GM21390 (cell line): Measurements from ENCODE around the gene MPST.

ENCODE experiments used
- ATAC-seq: cut with Tn5 transposase; IDR thresholded peaks from one replicate; pipeline ENCODE4 v1.9.1; 2021; ENCODE audit not compliant: unreplicated experiment

MPST gene

DNA sequence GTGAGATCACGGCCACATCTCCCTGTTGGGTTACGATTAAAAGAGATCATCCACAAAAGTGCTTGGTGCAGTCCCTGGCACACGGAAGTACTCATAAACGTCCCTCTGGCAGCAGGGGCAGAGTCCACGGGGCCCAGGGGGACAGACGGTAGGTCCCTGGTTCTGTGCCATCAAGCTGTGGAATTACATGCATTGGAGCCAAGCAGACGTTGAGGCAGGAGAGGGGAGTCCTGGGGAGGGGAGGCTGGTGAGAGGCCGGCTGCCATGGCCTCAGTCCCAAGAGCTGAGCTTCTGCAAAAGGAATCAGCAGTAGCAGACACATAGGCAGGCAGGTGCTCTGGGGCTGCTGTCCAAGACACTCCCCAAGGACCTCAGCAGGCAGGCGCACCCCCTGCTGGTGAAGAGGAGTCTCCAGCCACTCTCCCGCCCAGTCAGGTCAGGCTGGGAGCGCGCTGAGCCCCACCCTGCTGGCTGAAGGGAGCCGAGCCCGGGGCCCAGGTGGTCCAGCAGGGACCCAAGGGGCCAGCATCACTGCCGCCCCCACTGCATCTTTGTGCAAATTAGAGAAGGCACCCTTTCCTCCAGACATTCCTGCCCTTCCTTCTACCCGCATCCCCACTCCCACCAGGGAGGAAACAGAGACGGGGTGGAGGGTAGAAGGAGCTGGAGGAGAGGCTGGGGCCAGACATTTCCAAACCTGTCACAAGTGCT, 24.4 kb downstream of the MPST start:
- no peak for ATAC-seq

DNA sequence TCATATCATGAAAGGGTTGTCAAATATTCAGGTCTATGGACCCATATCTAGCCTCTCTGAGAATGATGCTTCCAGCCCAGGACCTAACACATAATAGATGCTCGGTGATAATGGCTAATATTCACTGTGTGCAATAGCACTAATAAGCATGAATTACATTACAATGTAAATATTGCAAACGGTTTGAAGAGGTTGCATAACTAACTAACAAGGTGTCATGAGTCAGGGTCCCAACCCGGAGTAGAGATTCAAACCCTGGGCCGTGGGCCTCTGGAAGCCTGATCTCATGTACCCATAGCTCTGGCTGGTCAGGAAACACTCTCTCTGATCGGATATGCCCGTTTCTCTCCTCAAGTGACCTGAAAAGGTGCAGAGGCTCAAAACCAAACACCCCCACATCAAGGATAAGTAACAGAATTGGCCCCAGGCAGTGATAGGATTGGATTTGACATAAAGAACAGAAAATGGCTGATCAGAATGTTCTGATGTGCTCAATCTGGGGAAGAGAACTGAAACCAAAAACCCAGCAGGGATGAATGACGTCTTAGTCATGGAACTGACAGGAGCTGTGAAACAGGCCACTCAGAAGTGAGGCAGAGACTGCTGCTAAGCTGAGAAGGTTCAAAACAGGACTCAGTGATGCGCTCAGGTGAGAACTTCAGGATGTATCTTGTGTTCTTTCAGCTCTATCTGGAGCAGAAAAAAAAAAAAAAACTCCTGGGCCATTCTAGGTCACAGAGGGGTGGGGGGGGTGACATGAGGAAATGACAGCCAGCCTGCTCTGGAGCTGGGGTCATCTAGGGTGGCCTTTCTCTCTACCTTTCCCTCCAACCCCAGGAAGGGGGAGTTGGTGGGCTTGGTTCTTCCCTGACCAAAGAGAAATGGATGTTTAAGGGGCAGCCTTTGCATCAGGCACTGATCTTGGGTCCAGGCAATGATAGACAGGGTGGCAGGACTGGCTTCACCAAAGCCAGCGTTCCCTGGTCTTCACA, 25.4 kb downstream of the MPST start:
- no peak for ATAC-seq

GRCh38 chr22:37045958-37046357, 26.4 kb downstream of the MPST start:
- no peak for ATAC-seq

- no peak for ATAC-seq
These were observed 27.0 kb downstream of the MPST start for GRCh38 chr22:37046589-37046988.

- ATAC-seq: no peak
These were observed 27.5 kb downstream of the MPST start for GRCh38 chr22:37047006-37047405.

GRCh38 chr22:37048133-37048532, 28.6 kb downstream of the MPST start:
- ATAC-seq: no peak

GRCh38 chr22:37049224-37049623, 29.7 kb downstream of the MPST start:
- no peak for ATAC-seq

GRCh38 chr22:37050913-37051312, 31.4 kb downstream of the MPST start:
- ATAC-seq: no peak

- peak; percentile 61 for ATAC-seq
These were observed 32.1 kb downstream of the MPST start, which contains the start of gene KCTD17 for GRCh38 chr22:37051391-37052385. Gene KCTD17 (plus strand): TSS chr22:37051742. CDS start chr22:37051761, 19 bp downstream.

DNA sequence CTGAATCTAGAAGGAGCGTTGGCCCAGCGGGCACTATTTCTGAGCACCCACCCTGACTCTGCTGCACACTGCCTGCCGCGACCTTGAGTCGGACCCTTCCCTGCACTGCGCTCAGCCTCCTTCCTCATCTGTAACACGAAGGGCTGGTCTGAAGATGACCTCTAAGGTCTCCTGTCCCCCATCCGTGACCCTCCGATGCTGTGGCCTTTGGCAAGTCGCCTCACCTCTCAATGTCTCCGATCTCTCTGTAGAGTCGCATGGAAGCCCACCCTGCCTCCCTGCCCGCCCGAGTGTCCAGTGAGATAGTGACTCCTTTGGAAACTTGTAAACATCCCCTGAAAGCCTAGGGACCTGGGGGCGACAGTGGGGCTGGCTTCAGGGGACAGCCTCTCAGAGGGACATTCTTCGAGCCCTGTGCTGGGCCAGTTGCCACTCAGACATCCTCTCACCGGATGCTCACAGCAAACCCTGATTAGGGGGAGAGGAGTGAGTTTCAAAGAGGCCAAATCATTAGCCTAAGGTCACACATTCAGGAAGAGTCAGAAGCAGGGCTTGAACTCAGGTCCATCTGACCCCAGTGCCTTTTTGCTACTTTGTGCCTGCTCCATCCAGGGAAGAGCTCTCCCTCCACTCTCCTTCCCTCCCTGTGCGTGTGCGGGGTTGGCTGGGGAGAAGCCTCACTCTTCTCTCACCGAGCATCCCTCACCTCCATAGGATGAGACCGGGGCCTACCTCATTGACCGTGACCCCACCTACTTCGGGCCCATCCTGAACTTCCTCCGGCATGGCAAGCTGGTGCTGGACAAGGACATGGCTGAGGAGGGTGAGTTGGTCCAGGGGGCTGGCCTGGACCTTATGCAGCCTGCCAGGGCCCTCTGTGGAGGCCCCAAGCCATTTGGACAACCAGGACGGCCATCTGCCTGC, 33.1 kb downstream of the MPST start:
- ATAC-seq: no peak

- ATAC-seq: no peak
These were observed 33.9 kb downstream of the MPST start for GRCh38 chr22:37053310-37054055.

DNA sequence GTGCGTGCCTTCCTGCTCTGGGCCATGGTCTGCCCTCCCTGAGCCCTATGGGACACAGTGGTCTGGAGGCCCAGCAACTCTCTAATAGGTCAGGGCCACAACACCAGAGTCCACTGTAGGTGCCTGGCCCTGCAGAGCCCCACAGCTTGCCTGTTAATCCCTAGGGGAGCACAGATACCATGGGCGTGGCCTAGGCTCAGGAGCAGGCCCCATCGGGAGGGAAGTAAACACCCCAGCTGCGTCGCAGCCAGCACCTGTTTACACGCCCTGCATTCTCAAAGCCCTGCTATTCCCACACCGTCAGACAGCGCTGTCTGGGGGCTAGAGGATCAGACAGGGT, 34.5 kb downstream of the MPST start:
- ATAC-seq: no peak

DNA sequence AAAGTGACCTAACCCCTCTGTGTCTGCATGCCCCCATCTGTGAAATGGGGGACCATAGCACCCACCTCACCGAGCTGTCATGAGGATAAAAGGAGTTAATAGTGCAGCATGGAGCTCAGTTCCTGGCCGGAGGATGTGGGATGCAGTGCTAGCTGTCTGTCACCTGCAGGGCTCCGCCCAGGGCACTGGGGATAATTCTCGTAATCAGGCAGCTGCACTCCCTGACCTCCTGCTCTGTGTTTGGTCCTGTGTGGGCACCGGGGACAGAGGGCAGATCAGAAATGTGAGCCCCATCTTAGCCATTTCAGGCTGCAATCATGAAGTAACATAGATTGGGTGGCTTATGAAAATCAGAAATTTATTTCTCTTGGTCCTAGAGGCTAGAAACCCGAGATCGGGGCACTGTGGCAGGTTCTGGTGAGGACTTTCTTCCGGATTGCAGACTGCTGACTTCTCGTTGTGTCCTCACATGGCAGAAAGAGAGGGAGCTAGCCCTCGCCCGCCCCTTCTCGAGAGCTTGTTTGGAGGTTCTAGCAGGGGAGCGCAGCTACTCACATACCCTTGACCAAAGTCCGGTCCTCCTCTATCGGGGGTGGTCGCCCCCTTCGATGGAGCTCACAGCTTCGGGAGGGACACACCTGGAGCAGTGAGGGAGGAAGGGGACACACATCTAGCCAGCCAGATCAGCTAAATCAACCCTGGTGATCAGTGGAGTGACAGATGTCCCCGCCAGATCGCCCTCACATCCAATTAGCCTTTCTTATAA, 35.2 kb downstream of the MPST start:
- no peak for ATAC-seq

GRCh38 chr22:37056246-37056645, 36.7 kb downstream of the MPST start:
- ATAC-seq: no peak

GRCh38 chr22:37057226-37057625, 37.7 kb downstream of the MPST start:
- ATAC-seq: no peak

DNA sequence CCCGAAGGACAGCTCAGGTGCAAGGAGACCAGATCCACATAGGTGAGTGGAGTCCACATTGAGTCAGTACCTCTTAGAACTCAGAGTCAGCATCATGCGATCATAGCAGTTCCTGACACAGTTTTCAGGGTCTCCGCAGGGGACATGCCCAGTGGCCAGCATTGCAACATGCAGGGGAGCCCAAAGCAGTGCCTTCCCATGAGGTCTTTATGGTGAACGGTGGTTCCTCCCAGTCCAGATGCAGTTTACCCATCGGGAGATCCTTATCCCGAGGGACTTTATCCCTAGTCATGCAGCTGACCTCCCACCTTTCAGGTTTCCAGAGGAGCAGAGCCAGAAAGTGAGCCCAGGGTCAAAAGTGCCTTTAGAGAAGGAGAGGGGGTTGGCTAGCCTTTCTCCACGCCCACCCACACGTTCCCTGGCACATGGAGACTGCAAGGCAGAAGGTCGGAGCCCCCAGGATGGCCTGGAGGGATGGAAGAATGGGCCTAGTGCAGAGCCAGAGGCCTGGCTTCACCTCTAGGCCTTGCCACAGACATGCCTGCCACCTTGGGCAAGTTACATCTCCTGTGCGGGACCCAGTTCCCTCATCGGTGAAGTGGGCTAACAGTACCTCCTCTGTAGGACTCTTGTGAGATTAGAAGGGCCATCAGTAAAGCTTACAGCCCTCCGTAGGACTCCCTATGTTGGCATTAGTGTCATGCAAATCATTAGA, 38.4 kb downstream of the MPST start:
- ATAC-seq: no peak

DNA sequence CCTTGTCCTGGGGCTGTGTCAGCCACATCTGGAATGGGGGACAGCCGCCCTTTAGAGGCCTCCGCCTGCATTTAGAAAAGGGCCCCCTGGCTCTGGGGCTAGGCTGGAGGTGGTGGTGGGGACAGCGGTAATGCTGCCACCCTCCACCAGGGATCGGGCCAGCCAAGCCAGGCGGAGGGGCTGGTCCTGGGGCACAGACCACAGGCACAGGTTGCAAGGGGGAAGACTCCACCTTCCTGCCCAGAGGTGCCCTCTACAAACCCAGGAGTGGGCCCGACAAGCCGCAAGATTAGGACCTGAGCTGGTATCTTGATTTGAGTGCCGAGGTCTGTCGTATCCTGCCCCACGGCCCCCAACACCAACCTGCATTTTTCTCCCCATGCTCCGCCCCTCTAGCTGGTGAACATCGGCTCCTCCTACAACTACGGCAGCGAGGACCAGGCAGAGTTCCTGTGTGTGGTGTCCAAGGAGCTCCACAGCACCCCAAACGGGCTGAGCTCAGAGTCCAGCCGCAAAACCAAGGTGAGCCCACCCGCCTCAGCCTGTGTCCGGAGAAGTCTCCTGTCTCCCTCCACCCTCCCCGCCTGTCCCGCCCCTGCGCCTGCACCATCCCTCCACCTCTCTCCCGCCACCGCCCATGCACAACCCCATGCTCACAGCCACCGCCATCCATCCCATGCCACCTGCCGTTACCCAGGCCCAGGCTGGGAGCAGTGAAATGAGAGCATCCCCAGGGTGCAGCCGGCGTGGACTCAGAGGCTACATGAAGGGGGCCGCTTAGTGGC, 39.6 kb downstream of the MPST start:
- ATAC-seq: no peak
